GM23338 (cell line): ENCODE data around the gene SLC50A1. TPM values are rescaled to one million over a fixed set of nuclear protein-coding genes. Genes with fewer than 3 reads are reported as not detected.

Source experiments
- ATAC-seq: fragments of 200-7000 bp; cut with Tn5 transposase; 3 replicates; pipeline ENCODE4 v1.9.1; 2020
- DNase-seq: peaks from one replicate; pipeline ENCODE4 v3.0.0-alpha.2; 2015; ENCODE audit warnings: low spot score
- H2AFZ ChIP-seq: fragments of 200-600 bp; sonication (generic); 2 replicates; pipeline ENCODE4 v1.8.0; 2016; ENCODE audit warnings: antibody characterized with exemption, mild to moderate bottlenecking, moderate library complexity
- H3F3A ChIP-seq: fragments of 200-600 bp; sonication (generic); replicated peaks from 2 replicates; pipeline ENCODE4 v1.8.0; 2017; ENCODE audit warnings: antibody characterized with exemption, mixed run types, low read depth
- H3K27ac ChIP-seq: fragments of 200-600 bp; sonication (generic); 2 replicates; pipeline ENCODE4 v1.6.1; 2016; ENCODE audit warnings: low read depth
- H3K27me3 ChIP-seq: fragments of 200-600 bp; sonication (generic); 2 replicates; pipeline ENCODE4 v1.8.0; 2016; ENCODE audit warnings: mild to moderate bottlenecking, mixed run types, moderate library complexity; ENCODE audit not compliant: insufficient read depth
- H3K36me3 ChIP-seq: fragments of 200-600 bp; sonication (generic); 2 replicates; pipeline ENCODE4 v1.8.0; 2016; ENCODE audit warnings: mild to moderate bottlenecking; ENCODE audit not compliant: insufficient read depth
- H3K4me1 ChIP-seq: fragments of 200-600 bp; sonication (generic); 2 replicates; pipeline ENCODE4 v1.8.0; 2016; ENCODE audit warnings: mild to moderate bottlenecking, moderate library complexity; ENCODE audit not compliant: insufficient read depth
- H3K4me2 ChIP-seq: fragments of 200-600 bp; sonication (generic); 2 replicates; pipeline ENCODE4 v1.7.1; 2017; ENCODE audit warnings: mixed run types
- H3K4me3 ChIP-seq: fragments of 200-600 bp; sonication (generic); 2 replicates; pipeline ENCODE4 v1.6.1; 2016; ENCODE audit warnings: mixed run types
- H3K79me2 ChIP-seq: fragments of 200-600 bp; sonication (generic); replicated peaks from 2 replicates; pipeline ENCODE4 v1.8.0; 2017; ENCODE audit warnings: mild to moderate bottlenecking; ENCODE audit not compliant: insufficient read depth
- H3K9me2 ChIP-seq: fragments of 200-600 bp; sonication (generic); 2 replicates; pipeline ENCODE4 v1.8.0; 2017; ENCODE audit not compliant: insufficient read depth
- H4K20me1 ChIP-seq: fragments of 200-600 bp; sonication (generic); replicated peaks from 2 replicates; pipeline ENCODE4 v1.8.0; 2017; ENCODE audit warnings: mild to moderate bottlenecking; ENCODE audit not compliant: insufficient read depth
- H3K27ac Mint-ChIP-seq: 2 replicates; pipeline ENCODE4 v1.8.0; 2020; ENCODE audit warnings: inconsistent platforms, mild to moderate bottlenecking, moderate library complexity, mixed read lengths
- H3K27me3 Mint-ChIP-seq: 3 replicates; pipeline ENCODE4 v1.8.0; 2022; ENCODE audit warnings: low read depth, mild to moderate bottlenecking, moderate library complexity, mixed read lengths, inconsistent platforms; ENCODE audit not compliant: insufficient read depth, poor library complexity
- H3K36me3 Mint-ChIP-seq: 3 replicates; pipeline ENCODE4 v1.8.0; 2021; ENCODE audit warnings: low read depth, mild to moderate bottlenecking, inconsistent platforms, moderate library complexity, mixed read lengths
- H3K4me1 Mint-ChIP-seq: 3 replicates; pipeline ENCODE4 v1.8.0; 2020; ENCODE audit warnings: mild to moderate bottlenecking, inconsistent platforms, mixed read lengths
- H3K4me3 Mint-ChIP-seq: 3 replicates; pipeline ENCODE4 v1.8.0; 2021; ENCODE audit warnings: moderate library complexity, mild to moderate bottlenecking, inconsistent platforms, mixed read lengths
- H3K9me3 Mint-ChIP-seq: 3 replicates; pipeline ENCODE4 v1.8.0; 2020; ENCODE audit warnings: moderate library complexity, mild to moderate bottlenecking, inconsistent platforms, mixed read lengths
- CREB1 ChIP-seq: fragments of 250-450 bp; sonication (Bioruptor Pico); IDR thresholded peaks from 2 replicates; pipeline ENCODE4 v1.5.0; 2020; ENCODE audit warnings: low read depth, mild to moderate bottlenecking, moderate library complexity
- EZH2 ChIP-seq: fragments of 200-600 bp; sonication (generic); IDR thresholded peaks from one replicate; pipeline ENCODE4 v1.8.0; 2017; ENCODE audit warnings: antibody characterized with exemption, mild to moderate bottlenecking, low read depth; ENCODE audit not compliant: unreplicated experiment
- JUNB ChIP-seq: IDR thresholded peaks from one replicate; pipeline ENCODE4 v1.6.1; 2016; ENCODE audit warnings: antibody characterized with exemption; ENCODE audit not compliant: unreplicated experiment
- STAT1 ChIP-seq: IDR thresholded peaks from one replicate; pipeline ENCODE4 v1.6.1; 2016; ENCODE audit warnings: antibody characterized with exemption; ENCODE audit not compliant: unreplicated experiment
- ZNF114 ChIP-seq: fragments of 250-450 bp; sonication (Bioruptor Pico); IDR thresholded peaks from 2 replicates; pipeline ENCODE4 v1.5.0; 2020; ENCODE audit warnings: mild to moderate bottlenecking, moderate library complexity
- polyA plus RNA-seq: library from polyadenylated mRNA; unstranded; fragments of >200 nt; fragmentation: Nextera tagmentation; extraction: Ambion mirVana; gene quantifications from 2 replicates; pipeline ENCODE4 v1.2.1, GENCODE V29; 2016
- total RNA-seq: library from RNA; depleted of rRNA; stranded (reverse); fragments of >200 nt; shearing (Covaris generic); gene quantifications from 2 replicates; pipeline ENCODE4 v1.2.3, GENCODE V29; 2014
- TF ChIP-seq, protein P1 (sequence below): fragments of 250-450 bp; sonication (Bioruptor Pico); IDR thresholded peaks from 2 replicates; pipeline ENCODE4 v1.5.0; 2020; ENCODE audit warnings: mild to moderate bottlenecking, moderate library complexity
- TF ChIP-seq, protein P2 (sequence below), 2 experiments: fragments of 200-600 bp in 1 of 2; sonication (generic) in 1 of 2; conservative IDR thresholded peaks; 2 replicates each; pipeline versions ENCODE4 v1.5.1 to v1.6.1; 2016 to 2017; ENCODE audit warnings: antibody characterized with exemption in 2 of 2, low read depth in 2 of 2, mild to moderate bottlenecking in 2 of 2, moderate library complexity in 1 of 2

Gene SLC50A1
- total and polyA plus RNA-seq, 2 experiments from 2014 or later = 30.0 to 63.9 TPM

DNA sequence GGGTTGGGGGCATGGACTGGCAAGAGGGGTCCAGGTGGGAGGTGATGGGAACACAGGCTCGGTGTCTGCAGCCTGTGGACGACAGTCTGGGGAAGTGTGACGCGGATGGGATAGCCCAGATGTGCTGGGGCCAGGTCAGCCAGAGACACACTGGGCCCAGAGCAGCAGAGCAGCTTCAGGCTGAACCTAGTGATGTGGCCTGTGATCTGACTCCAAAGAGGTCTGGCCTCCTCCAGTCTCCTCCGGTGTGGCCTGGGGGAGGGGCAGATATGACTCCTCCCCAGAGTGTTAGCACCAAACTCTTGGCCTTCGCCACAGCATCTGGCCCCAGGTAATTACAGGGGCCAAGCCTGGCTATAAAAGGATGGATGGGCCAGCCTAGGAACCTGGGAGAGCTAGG, 43.5 kb upstream of the SLC50A1 start (continued):
- TF ChIP-seq, protein P1, sequence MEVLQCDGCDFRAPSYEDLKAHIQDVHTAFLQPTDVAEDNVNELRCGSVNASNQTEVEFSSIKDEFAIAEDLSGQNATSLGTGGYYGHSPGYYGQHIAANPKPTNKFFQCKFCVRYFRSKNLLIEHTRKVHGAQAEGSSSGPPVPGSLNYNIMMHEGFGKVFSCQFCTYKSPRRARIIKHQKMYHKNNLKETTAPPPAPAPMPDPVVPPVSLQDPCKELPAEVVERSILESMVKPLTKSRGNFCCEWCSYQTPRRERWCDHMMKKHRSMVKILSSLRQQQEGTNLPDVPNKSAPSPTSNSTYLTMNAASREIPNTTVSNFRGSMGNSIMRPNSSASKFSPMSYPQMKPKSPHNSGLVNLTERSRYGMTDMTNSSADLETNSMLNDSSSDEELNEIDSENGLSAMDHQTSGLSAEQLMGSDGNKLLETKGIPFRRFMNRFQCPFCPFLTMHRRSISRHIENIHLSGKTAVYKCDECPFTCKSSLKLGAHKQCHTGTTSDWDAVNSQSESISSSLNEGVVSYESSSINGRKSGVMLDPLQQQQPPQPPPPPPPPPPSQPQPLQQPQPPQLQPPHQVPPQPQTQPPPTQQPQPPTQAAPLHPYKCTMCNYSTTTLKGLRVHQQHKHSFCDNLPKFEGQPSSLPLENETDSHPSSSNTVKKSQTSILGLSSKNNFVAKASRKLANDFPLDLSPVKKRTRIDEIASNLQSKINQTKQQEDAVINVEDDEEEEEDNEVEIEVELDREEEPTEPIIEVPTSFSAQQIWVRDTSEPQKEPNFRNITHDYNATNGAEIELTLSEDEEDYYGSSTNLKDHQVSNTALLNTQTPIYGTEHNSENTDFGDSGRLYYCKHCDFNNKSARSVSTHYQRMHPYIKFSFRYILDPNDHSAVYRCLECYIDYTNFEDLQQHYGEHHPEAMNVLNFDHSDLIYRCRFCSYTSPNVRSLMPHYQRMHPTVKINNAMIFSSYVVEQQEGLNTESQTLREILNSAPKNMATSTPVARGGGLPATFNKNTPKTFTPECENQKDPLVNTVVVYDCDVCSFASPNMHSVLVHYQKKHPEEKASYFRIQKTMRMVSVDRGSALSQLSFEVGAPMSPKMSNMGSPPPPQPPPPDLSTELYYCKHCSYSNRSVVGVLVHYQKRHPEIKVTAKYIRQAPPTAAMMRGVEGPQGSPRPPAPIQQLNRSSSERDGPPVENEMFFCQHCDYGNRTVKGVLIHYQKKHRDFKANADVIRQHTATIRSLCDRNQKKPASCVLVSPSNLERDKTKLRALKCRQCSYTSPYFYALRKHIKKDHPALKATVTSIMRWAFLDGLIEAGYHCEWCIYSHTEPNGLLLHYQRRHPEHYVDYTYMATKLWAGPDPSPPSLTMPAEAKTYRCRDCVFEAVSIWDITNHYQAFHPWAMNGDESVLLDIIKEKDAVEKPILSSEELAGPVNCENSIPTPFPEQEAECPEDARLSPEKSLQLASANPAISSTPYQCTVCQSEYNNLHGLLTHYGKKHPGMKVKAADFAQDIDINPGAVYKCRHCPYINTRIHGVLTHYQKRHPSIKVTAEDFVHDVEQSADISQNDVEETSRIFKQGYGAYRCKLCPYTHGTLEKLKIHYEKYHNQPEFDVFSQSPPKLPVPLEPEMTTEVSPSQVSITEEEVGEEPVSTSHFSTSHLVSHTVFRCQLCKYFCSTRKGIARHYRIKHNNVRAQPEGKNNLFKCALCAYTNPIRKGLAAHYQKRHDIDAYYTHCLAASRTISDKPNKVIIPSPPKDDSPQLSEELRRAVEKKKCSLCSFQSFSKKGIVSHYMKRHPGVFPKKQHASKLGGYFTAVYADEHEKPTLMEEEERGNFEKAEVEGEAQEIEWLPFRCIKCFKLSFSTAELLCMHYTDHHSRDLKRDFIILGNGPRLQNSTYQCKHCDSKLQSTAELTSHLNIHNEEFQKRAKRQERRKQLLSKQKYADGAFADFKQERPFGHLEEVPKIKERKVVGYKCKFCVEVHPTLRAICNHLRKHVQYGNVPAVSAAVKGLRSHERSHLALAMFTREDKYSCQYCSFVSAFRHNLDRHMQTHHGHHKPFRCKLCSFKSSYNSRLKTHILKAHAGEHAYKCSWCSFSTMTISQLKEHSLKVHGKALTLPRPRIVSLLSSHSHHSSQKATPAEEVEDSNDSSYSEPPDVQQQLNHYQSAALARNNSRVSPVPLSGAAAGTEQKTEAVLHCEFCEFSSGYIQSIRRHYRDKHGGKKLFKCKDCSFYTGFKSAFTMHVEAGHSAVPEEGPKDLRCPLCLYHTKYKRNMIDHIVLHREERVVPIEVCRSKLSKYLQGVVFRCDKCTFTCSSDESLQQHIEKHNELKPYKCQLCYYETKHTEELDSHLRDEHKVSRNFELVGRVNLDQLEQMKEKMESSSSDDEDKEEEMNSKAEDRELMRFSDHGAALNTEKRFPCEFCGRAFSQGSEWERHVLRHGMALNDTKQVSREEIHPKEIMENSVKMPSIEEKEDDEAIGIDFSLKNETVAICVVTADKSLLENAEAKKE (CRISPR knock-in tag) = no peak
- TF ChIP-seq JUNB = no peak
- no peak for TF ChIP-seq EZH2
- TF ChIP-seq ZNF114 (CRISPR knock-in tag) = no peak
- TF ChIP-seq CREB1 (CRISPR knock-in tag) = no peak

DNA sequence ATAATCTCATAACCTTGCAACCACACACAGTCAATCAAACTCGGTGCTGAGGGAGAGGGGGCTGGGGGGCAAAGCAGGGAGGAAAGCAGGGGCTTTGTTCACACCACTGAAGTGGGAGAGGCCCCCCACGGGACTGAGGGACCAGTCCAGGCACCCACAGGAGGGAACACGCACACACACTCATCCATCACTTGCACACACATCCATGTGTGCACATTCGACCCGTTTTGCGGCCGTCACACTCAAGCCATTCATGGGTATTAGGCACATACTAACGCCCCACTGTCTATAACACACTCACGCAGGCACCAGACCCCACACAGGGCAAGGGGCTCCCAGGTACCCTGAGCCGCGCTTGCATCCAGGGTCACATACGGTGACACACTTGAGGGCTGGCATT, 43.0 kb upstream of the SLC50A1 start:
- DNase-seq (no peak), ATAC-seq (no peak)
- Mint-ChIP-seq H3K36me3 (no peaks in the 10 kb centered on the region; the same call in 2 of the 3 replicates), H3K27ac (no peak overlapping the region), H3K27me3 (peaks cover 21% of the 10 kb centered on the region), H3K4me3 (no peak overlapping the region; the same call in 2 of the 3 replicates), H3K4me1 (peaks cover 22% of the 10 kb centered on the region), H3K9me3 (no peaks in the 10 kb centered on the region)
- H3K4me3 ChIP-seq = no peak overlapping the region
- no peak overlapping the region for H2AFZ ChIP-seq
- no peaks in the 10 kb centered on the region for H3K79me2 ChIP-seq
- peaks cover 7% of the 10 kb centered on the region; the same call in 1 of the 2 replicates for H3K4me1 ChIP-seq
- H3K27me3 ChIP-seq = peaks cover 10% of the 10 kb centered on the region; the same call in 1 of the 2 replicates
- TF ChIP-seq, protein P2, sequence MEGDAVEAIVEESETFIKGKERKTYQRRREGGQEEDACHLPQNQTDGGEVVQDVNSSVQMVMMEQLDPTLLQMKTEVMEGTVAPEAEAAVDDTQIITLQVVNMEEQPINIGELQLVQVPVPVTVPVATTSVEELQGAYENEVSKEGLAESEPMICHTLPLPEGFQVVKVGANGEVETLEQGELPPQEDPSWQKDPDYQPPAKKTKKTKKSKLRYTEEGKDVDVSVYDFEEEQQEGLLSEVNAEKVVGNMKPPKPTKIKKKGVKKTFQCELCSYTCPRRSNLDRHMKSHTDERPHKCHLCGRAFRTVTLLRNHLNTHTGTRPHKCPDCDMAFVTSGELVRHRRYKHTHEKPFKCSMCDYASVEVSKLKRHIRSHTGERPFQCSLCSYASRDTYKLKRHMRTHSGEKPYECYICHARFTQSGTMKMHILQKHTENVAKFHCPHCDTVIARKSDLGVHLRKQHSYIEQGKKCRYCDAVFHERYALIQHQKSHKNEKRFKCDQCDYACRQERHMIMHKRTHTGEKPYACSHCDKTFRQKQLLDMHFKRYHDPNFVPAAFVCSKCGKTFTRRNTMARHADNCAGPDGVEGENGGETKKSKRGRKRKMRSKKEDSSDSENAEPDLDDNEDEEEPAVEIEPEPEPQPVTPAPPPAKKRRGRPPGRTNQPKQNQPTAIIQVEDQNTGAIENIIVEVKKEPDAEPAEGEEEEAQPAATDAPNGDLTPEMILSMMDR (conservative IDR thresholded peaks at IDR 0.05; ENCODE audit: low read depth in 2 of 2) = no peak
- TF ChIP-seq CREB1 (CRISPR knock-in tag) (no peak), STAT1 (no peak), JUNB (no peak)
- no peaks in the 10 kb centered on the region for H4K20me1 ChIP-seq
- 0 out of 2 replicates have a peak, but pooled peaks cover 9% of the 10 kb centered on the region for H3F3A ChIP-seq
- no peaks in the 10 kb centered on the region for H3K36me3 ChIP-seq
- no peak overlapping the region for H3K4me2 ChIP-seq
- H3K9me2 ChIP-seq = no peaks in the 10 kb centered on the region
- no peak overlapping the region for H3K27ac ChIP-seq
